K562 (cell line): ENCODE measurements around the gene TCEA3. TPM values are rescaled to one million over a fixed set of nuclear protein-coding genes. Genes with fewer than 3 reads are reported as not detected.

Source experiments
- ATF6 ChIP-seq: sonication (generic); formaldehyde crosslinking; IDR thresholded peaks from 2 replicates; pipeline ENCODE4 v1.4.0; 2020; ENCODE audit warnings: mild to moderate bottlenecking, missing genetic modification reagents
- CHD2 ChIP-seq: IDR thresholded peaks from 2 replicates; pipeline ENCODE4 v1.6.1; 2011; ENCODE audit warnings: low read depth, low read length
- CSDE1 ChIP-seq, 2 experiments: fragments of 450-650 bp; IDR thresholded peaks; 2 replicates each; pipeline ENCODE4 v1.6.1; 2016; ENCODE audit warnings: mild to moderate bottlenecking in 1 of 2
- FOXJ3 ChIP-seq: sonication (generic); formaldehyde crosslinking; IDR thresholded peaks from 2 replicates; pipeline ENCODE4 v1.4.0; 2020; ENCODE audit warnings: mild to moderate bottlenecking, missing genetic modification reagents
- GMEB1 ChIP-seq: fragments of 250-450 bp; sonication (Bioruptor Pico); IDR thresholded peaks from 2 replicates; pipeline ENCODE4 v1.4.0; 2020; ENCODE audit warnings: mild to moderate bottlenecking
- HNRNPUL1 ChIP-seq: fragments of 200-400 bp; formaldehyde crosslinking; IDR thresholded peaks from 2 replicates; pipeline ENCODE4 v1.6.1; 2017; ENCODE audit warnings: low read length
- MECOM ChIP-seq: fragments of 250-450 bp; sonication (Bioruptor Pico); IDR thresholded peaks from 2 replicates; pipeline ENCODE4 v1.8.0; 2022; ENCODE audit warnings: inconsistent platforms
- NCOA1 ChIP-seq: fragments of 450-650 bp; IDR thresholded peaks from 2 replicates; pipeline ENCODE4 v1.6.1; 2016; ENCODE audit warnings: low read depth
- NFIC ChIP-seq: fragments of 450-650 bp; IDR thresholded peaks from 2 replicates; pipeline ENCODE4 v1.6.1; 2017; ENCODE audit warnings: mild to moderate bottlenecking, inconsistent platforms
- POLR2AphosphoS5 ChIP-seq: IDR thresholded peaks from 2 replicates; pipeline ENCODE4 v1.6.1; 2011; ENCODE audit warnings: mild to moderate bottlenecking, low read depth, low read length, moderate library complexity; ENCODE audit not compliant: control insufficient read depth, insufficient read depth
- POLR3G ChIP-seq: IDR thresholded peaks from 2 replicates; pipeline ENCODE4 v1.6.1; 2011; ENCODE audit not compliant: insufficient read length, insufficient replicate concordance; ENCODE audit errors: extremely low read depth
- PPARD ChIP-seq: fragments of 250-450 bp; sonication (Bioruptor Pico); IDR thresholded peaks from 2 replicates; pipeline ENCODE4 v1.8.0; 2022; ENCODE audit warnings: inconsistent platforms, mild to moderate bottlenecking, moderate library complexity
- THRB ChIP-seq: fragments of 450-650 bp; formaldehyde crosslinking; conservative IDR thresholded peaks from 2 replicates; pipeline ENCODE4 v1.4.0; 2022; ENCODE audit warnings: mild to moderate bottlenecking, missing genetic modification characterization
- TRIM24 ChIP-seq, 2 experiments: fragments of 450-650 bp; IDR thresholded peaks; 2 replicates each; pipeline ENCODE4 v1.6.1; 2016
- ZFP91 ChIP-seq: sonication (generic); formaldehyde crosslinking; IDR thresholded peaks from 2 replicates; pipeline ENCODE4 v1.8.0; 2022; ENCODE audit warnings: mild to moderate bottlenecking, missing genetic modification reagents
- ZNF354B ChIP-seq: fragments of 250-450 bp; sonication (Bioruptor Pico); IDR thresholded peaks from 2 replicates; pipeline ENCODE4 v1.4.0; 2020
- ZNF512 ChIP-seq: IDR thresholded peaks from 2 replicates; pipeline ENCODE4 v1.6.1; 2016; ENCODE audit warnings: missing genetic modification characterization, missing compliant biosample characterization
- ZNF655 ChIP-seq: fragments of 250-450 bp; sonication (Bioruptor Pico); IDR thresholded peaks from 2 replicates; pipeline ENCODE4 v1.5.0; 2021
- ZNF785 ChIP-seq: fragments of 250-450 bp; sonication (Bioruptor Pico); IDR thresholded peaks from 2 replicates; pipeline ENCODE4 v1.4.0; 2020; ENCODE audit warnings: mild to moderate bottlenecking
- polyA plus RNA-seq, 8 experiments: library from polyadenylated mRNA; depleted of rRNA in 4 of 8; stranded (reverse) in 5 of 8; unstranded in 3 of 8; fragments of >200 nt; fragmentation: Nextera tagmentation in 2 of 8; fragmentation: Illumina TruSeq in 1 of 8; extraction: Ambion mirVana in 2 of 8; extraction: Trizol in 1 of 8; gene quantifications; 2 replicates each; pipeline versions ENCODE4 v1.2.1 to v1.2.3, GENCODE V29; 2011 to 2014; ENCODE audit warnings: inconsistent platforms in 1 of 8, missing spikeins in 1 of 8
- total RNA-seq, 7 experiments: library from RNA; depleted of rRNA in 6 of 7; stranded (reverse); fragments of >200 nt in 6 of 7; fragmentation: Illumina TruSeq in 2 of 7; extraction: Trizol in 2 of 7; gene quantifications; 2 replicates each; pipeline versions ENCODE4 v1.2.1 to v1.2.3, GENCODE V29; 2011 to 2021; ENCODE audit warnings: low replicate concordance in 1 of 7

Gene TCEA3
- total and polyA plus RNA-seq, 9 of the 15 experiments (the other 6 are each of a cell fraction or from before 2014, with no cell fraction given): 0.03 to 0.55 (median 0.36) TPM

GRCh38 chr1:23368562-23369334, 55.8 kb downstream of the TCEA3 start (continued):
- peak in 1 of 2 experiments; percentile 38; a peak in 1 of 4 replicates for TF ChIP-seq TRIM24 (IDR thresholded peaks at IDR 0.05)
- TF ChIP-seq NFIC: peak; percentile 71
- TF ChIP-seq HNRNPUL1: no peak
- TF ChIP-seq MECOM (CRISPR knock-in tag): no peak
- 0 out of 2 replicates have a peak, but pooled peaks have one; percentile 41 for TF ChIP-seq THRB (CRISPR knock-in tag)
- TF ChIP-seq PPARD (CRISPR knock-in tag): no peak
- peak; percentile 89 for TF ChIP-seq POLR2AphosphoS5
- 0 out of 2 replicates have a peak, but pooled peaks have one; percentile 9 for TF ChIP-seq NCOA1
- peak; percentile 54 for TF ChIP-seq CHD2
- TF ChIP-seq ATF6 (CRISPR knock-in tag): peak; percentile 59; the same call in 1 of the 2 replicates
- TF ChIP-seq FOXJ3 (CRISPR knock-in tag): no peak
- TF ChIP-seq ZNF785: no peak
- TF ChIP-seq CSDE1 (IDR thresholded peaks at IDR 0.05): no peak
- peak; percentile 91 for TF ChIP-seq GMEB1
- no peak for TF ChIP-seq ZNF512 (tag)
- no peak for TF ChIP-seq ZFP91 (CRISPR knock-in tag)
- TF ChIP-seq POLR3G: no peak
- TF ChIP-seq ZNF354B (CRISPR knock-in tag): no peak
- TF ChIP-seq ZNF655 (CRISPR knock-in tag): no peak
